Body of pancreas (tissue), 4 donors: ENCODE data around the gene COL21A1. TPM values are rescaled to one million over a fixed set of nuclear protein-coding genes. Genes with fewer than 3 reads are reported as not detected.

Source experiments
- ATAC-seq: fragments of 150-250 bp; one replicate; pipeline ENCODE4 v1.9.1; 2016
- DNase-seq, 4 donors: peaks; one replicate each; pipeline ENCODE4 v3.0.0-alpha.2; 2019
- H3K27ac ChIP-seq, 4 donors: fragments of 200-600 bp; sonication (generic); 1 replicate in 3 of 4; 2 replicates in 1 of 4; pipeline versions ENCODE4 v1.5.1 to v1.6.1; 2016 to 2019; ENCODE audit warnings: mild to moderate bottlenecking in 1 of 4, mixed read lengths in 1 of 4, moderate library complexity in 1 of 4
- H3K27me3 ChIP-seq, 2 donors: fragments of 200-600 bp; sonication (generic); one replicate each; pipeline ENCODE4 v1.6.0; 2016; ENCODE audit warnings: mild to moderate bottlenecking in 1 of 2
- H3K36me3 ChIP-seq, 2 donors: fragments of 200-600 bp; sonication (generic); replicated peaks in 1 of 2; 2 replicates each; pipeline ENCODE4 v1.5.1; 2016; ENCODE audit warnings: low read depth in 2 of 2; ENCODE audit not compliant: insufficient read depth in 1 of 2
- H3K4me1 ChIP-seq: fragments of 200-600 bp; sonication (generic); one replicate; pipeline ENCODE4 v1.6.0; 2016
- H3K4me3 ChIP-seq, 2 donors: fragments of 200-600 bp; sonication (generic); 1 replicate in 1 of 2; 2 replicates in 1 of 2; pipeline ENCODE4 v1.5.1; 2016 to 2019
- H3K9me3 ChIP-seq, 3 donors: fragments of 200-600 bp; sonication (generic); 1 replicate in 2 of 3; 2 replicates in 1 of 3; pipeline ENCODE4 v1.5.1; 2016
- POLR2A ChIP-seq, 3 donors: fragments of 450-650 bp; IDR thresholded peaks; one replicate each; pipeline ENCODE4 v1.6.1; 2016; ENCODE audit warnings: antibody characterized with exemption in 3 of 3, mild to moderate bottlenecking in 2 of 3
- WGBS, 2 donors: methylation state at CpG; one replicate each; pipeline ENCODE4 v1.1.5; 2017; 5-methylcytosine and 5-hydroxymethylcytosine counted together
- intact Hi-C: fragments of 100-400 bp; cut with DNase I; formaldehyde crosslinking; loops from one replicate; pipeline ENCODE4 v1.15.1; 2023
- total RNA-seq, 2 donors: library from RNA; depleted of rRNA; stranded (reverse); fragments of >200 nt; gene quantifications; one replicate each; pipeline ENCODE4 v1.1.0, GENCODE V29; 2016
- TF ChIP-seq, protein P1 (sequence below), 7 experiments: fragments of 450-650 bp in 4 of 7; fragments of 200-600 bp in 3 of 7; sonication (generic) in 3 of 7; IDR thresholded peaks; one replicate each; pipeline ENCODE4 v1.5.1; 2016 to 2019; ENCODE audit warnings: antibody characterized with exemption in 7 of 7

COL21A1 gene
- total RNA-seq, 2 donors from 2014 or later: 1.3 to 4.2 TPM

- no peaks in the 10 kb centered on the region for H3K9me3 ChIP-seq
- H3K36me3 ChIP-seq: no peaks in the 10 kb centered on the region
- intact Hi-C loops: no loop called here
- DNase-seq (no peak), ATAC-seq (no peak)
- no peak overlapping the region for H3K4me3 ChIP-seq
- H3K27me3 ChIP-seq: no peaks in the 10 kb centered on the region
- TF ChIP-seq, protein P1, sequence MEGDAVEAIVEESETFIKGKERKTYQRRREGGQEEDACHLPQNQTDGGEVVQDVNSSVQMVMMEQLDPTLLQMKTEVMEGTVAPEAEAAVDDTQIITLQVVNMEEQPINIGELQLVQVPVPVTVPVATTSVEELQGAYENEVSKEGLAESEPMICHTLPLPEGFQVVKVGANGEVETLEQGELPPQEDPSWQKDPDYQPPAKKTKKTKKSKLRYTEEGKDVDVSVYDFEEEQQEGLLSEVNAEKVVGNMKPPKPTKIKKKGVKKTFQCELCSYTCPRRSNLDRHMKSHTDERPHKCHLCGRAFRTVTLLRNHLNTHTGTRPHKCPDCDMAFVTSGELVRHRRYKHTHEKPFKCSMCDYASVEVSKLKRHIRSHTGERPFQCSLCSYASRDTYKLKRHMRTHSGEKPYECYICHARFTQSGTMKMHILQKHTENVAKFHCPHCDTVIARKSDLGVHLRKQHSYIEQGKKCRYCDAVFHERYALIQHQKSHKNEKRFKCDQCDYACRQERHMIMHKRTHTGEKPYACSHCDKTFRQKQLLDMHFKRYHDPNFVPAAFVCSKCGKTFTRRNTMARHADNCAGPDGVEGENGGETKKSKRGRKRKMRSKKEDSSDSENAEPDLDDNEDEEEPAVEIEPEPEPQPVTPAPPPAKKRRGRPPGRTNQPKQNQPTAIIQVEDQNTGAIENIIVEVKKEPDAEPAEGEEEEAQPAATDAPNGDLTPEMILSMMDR (IDR thresholded peaks at IDR 0.05): no peak
- TF ChIP-seq POLR2A (IDR thresholded peaks at IDR 0.05): no peak
- H3K4me1 ChIP-seq: no peaks in the 10 kb centered on the region
- no peak overlapping the region for H3K27ac ChIP-seq
Measured at GRCh38 chr6:56096541-56096940, 150.8 kb downstream of the COL21A1 start.

- Histone ChIP-seq H3K4me1 (no peaks in the 10 kb centered on the region), H3K9me3 (no peaks in the 10 kb centered on the region), H3K27ac (no peak overlapping the region), H3K4me3 (no peak overlapping the region), H3K27me3 (no peaks in the 10 kb centered on the region), H3K36me3 (no peaks in the 10 kb centered on the region)
- ATAC-seq (no peak), DNase-seq (no peak)
- no peak for TF ChIP-seq POLR2A (IDR thresholded peaks at IDR 0.05)
- TF ChIP-seq, protein P1 (IDR thresholded peaks at IDR 0.05): no peak
- 77 to 90% methylated on average over 1 of the region's 1 CpG for WGBS, 2 donors
- intact Hi-C loops: no loop called here
Measured at GRCh38 chr6:56093776-56094175, 153.6 kb downstream of the COL21A1 start.

GRCh38 chr6:56091159-56091869, 156.1 kb downstream of the COL21A1 start:
- Histone ChIP-seq H3K4me1 (no peaks in the 10 kb centered on the region), H3K9me3 (no peaks in the 10 kb centered on the region), H3K27ac (no peak overlapping the region), H3K36me3 (no peaks in the 10 kb centered on the region), H3K27me3 (no peaks in the 10 kb centered on the region), H3K4me3 (no peak overlapping the region)
- ATAC-seq (peak; percentile 38), DNase-seq (no peak)
- TF ChIP-seq, protein P1 (IDR thresholded peaks at IDR 0.05): no peak
- TF ChIP-seq POLR2A (IDR thresholded peaks at IDR 0.05): no peak
- intact Hi-C loops: no loop called here
- 40 to 48% methylated on average over 3 of the region's 3 CpGs for WGBS, 2 donors

DNA sequence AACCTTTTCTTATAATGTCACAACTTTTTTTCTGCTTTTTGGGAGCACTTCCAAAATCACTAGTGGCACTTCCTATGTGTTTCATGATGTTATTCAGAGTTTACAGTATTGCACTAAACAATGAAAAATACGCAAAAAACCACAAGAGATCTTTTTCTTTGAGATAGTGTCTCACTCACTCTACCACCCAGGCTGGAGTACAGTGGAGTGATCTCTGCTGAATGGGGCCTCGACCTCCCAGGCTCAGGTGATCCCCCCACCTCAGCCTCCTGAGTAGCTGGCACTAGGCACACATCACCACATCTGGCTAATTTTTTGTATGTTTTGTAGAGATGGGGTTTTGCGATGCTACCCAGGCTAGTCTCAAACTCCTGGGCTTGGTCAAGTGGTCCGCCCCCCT, 158.7 kb downstream of the COL21A1 start:
- no peak overlapping the region for H3K4me3 ChIP-seq
- ATAC-seq (no peak), DNase-seq (no peak)
- H3K9me3 ChIP-seq: no peaks in the 10 kb centered on the region
- intact Hi-C loops: no loop called here
- WGBS, 2 donors: 68 to 76% methylated on average over 4 of the region's 4 CpGs
- H3K27ac ChIP-seq: no peak overlapping the region
- no peaks in the 10 kb centered on the region for H3K4me1 ChIP-seq
- H3K36me3 ChIP-seq: no peaks in the 10 kb centered on the region
- TF ChIP-seq, protein P1 (IDR thresholded peaks at IDR 0.05): no peak
- TF ChIP-seq POLR2A (IDR thresholded peaks at IDR 0.05): no peak
- no peaks in the 10 kb centered on the region for H3K27me3 ChIP-seq

GRCh38 chr6:56087421-56087820, 160.0 kb downstream of the COL21A1 start:
- H3K27ac ChIP-seq: no peak overlapping the region
- intact Hi-C loops: no loop called here
- H3K4me1 ChIP-seq: no peaks in the 10 kb centered on the region
- no peaks in the 10 kb centered on the region for H3K36me3 ChIP-seq
- no peaks in the 10 kb centered on the region for H3K27me3 ChIP-seq
- TF ChIP-seq, protein P1 (IDR thresholded peaks at IDR 0.05): no peak
- TF ChIP-seq POLR2A (IDR thresholded peaks at IDR 0.05): no peak
- no peak for DNase-seq
- no peak for ATAC-seq
- no peaks in the 10 kb centered on the region for H3K9me3 ChIP-seq
- no peak overlapping the region for H3K4me3 ChIP-seq
